ENCODE data around the gene PAGE4.

PAGE4 gene

GRCh38 chrX:49829016-49829415, at the start of gene PAGE4:
PAGE4 (plus strand) TSS chrX:49829303; CDS start chrX:49830429, 1,126 bp downstream.
- DNase-seq = no peak

- no peak for DNase-seq
Observed at GRCh38 chrX:49784747-49785280, 44.3 kb upstream of the PAGE4 start.

- DNase-seq = no peak
Observed at GRCh38 chrX:49792376-49792775, 36.7 kb upstream of the PAGE4 start.

- no peak for DNase-seq
Observed at GRCh38 chrX:49793686-49794085, 35.4 kb upstream of the PAGE4 start.

GRCh38 chrX:49799828-49800227, 29.3 kb upstream of the PAGE4 start:
- no peak for DNase-seq

GRCh38 chrX:49809891-49810632, 19.0 kb upstream of the PAGE4 start:
- no peak for DNase-seq

GRCh38 chrX:49812177-49812576, 16.9 kb upstream of the PAGE4 start:
- DNase-seq = no peak

GRCh38 chrX:49816435-49816834, 12.7 kb upstream of the PAGE4 start:
- DNase-seq = no peak

GRCh38 chrX:49838374-49838773, 9.3 kb downstream of the PAGE4 start:
- no peak for DNase-seq

GRCh38 chrX:49840679-49841078, 11.6 kb downstream of the PAGE4 start:
- peak; percentile 27 to 36 for DNase-seq

- no peak for DNase-seq
Observed at GRCh38 chrX:49842621-49843020, 13.5 kb downstream of the PAGE4 start.

GRCh38 chrX:49844611-49845010, 15.5 kb downstream of the PAGE4 start:
- no peak for DNase-seq

- DNase-seq = no peak
Observed at GRCh38 chrX:49845701-49846403, 16.7 kb downstream of the PAGE4 start.

- DNase-seq = no peak
Observed at GRCh38 chrX:49846522-49846921, 17.4 kb downstream of the PAGE4 start.

- DNase-seq = no peak
Observed at GRCh38 chrX:49848275-49848674, 19.2 kb downstream of the PAGE4 start.

- DNase-seq = no peak
Observed at GRCh38 chrX:49850028-49850427, 20.9 kb downstream of the PAGE4 start.

- no peak for DNase-seq
Observed at GRCh38 chrX:49853661-49854060, 24.6 kb downstream of the PAGE4 start.

- DNase-seq = no peak
Observed at GRCh38 chrX:49856819-49857218, 27.7 kb downstream of the PAGE4 start.

GRCh38 chrX:49858341-49858740, 29.2 kb downstream of the PAGE4 start:
- DNase-seq = no peak

- no peak for DNase-seq
Observed at GRCh38 chrX:49859491-49859890, 30.4 kb downstream of the PAGE4 start.

GRCh38 chrX:49860867-49861535, 31.9 kb downstream of the PAGE4 start:
- DNase-seq = no peak

- DNase-seq = no peak
Observed at GRCh38 chrX:49862093-49862492, 33.0 kb downstream of the PAGE4 start.

GRCh38 chrX:49868739-49869138, 39.6 kb downstream of the PAGE4 start:
- no peak for DNase-seq

GRCh38 chrX:49876750-49877149, 47.6 kb downstream of the PAGE4 start:
- no peak for DNase-seq
